Mesenchymal stem cell (in vitro differentiated cells and primary cell): ENCODE measurements around the gene RTCA.
"Not testable (repeated sequence)": the region's sequence is repeated elsewhere in the genome, so short reads cannot be mapped to it uniquely, and the experiment has no call there.

Source experiments
- DNase-seq: peaks from one replicate; pipeline ENCODE4 v3.0.0-alpha.2; 2013
- H2AFZ ChIP-seq: one replicate; pipeline ENCODE4 v1.6.1; 2013; ENCODE audit warnings: low read depth, mild to moderate bottlenecking, control low read depth, inconsistent platforms, low read length, moderate library complexity
- H2AK5ac ChIP-seq: 2 replicates; pipeline ENCODE4 v1.6.1; 2013; ENCODE audit warnings: low read length, moderate library complexity, mild to moderate bottlenecking, inconsistent platforms; ENCODE audit not compliant: severe bottlenecking
- H2BK120ac ChIP-seq: one replicate; pipeline ENCODE4 v1.6.1; 2013; ENCODE audit warnings: low read depth, mild to moderate bottlenecking, inconsistent platforms, low read length, moderate library complexity
- H2BK12ac ChIP-seq, 2 experiments: one replicate each; pipeline ENCODE4 v1.6.1; 2013; ENCODE audit warnings: inconsistent platforms in 2 of 2, low read length in 2 of 2, mild to moderate bottlenecking in 2 of 2, moderate library complexity in 2 of 2, control low read depth in 1 of 2
- H2BK15ac ChIP-seq: one replicate; pipeline ENCODE4 v1.6.1; 2013; ENCODE audit warnings: mild to moderate bottlenecking, low read depth, inconsistent platforms; ENCODE audit not compliant: poor library complexity, severe bottlenecking
- H2BK5ac ChIP-seq: 2 replicates; pipeline ENCODE4 v1.6.1; 2013; ENCODE audit warnings: low read depth, mild to moderate bottlenecking, low read length, control low read depth, inconsistent platforms; ENCODE audit not compliant: poor library complexity, severe bottlenecking
- H3K14ac ChIP-seq, 2 experiments: one replicate each; pipeline ENCODE4 v1.6.1; 2013; ENCODE audit warnings: inconsistent platforms in 2 of 2, low read length in 2 of 2, control low read depth in 1 of 2, mild to moderate bottlenecking in 1 of 2, moderate library complexity in 1 of 2
- H3K18ac ChIP-seq, 2 experiments: one replicate each; pipeline ENCODE4 v1.6.1; 2013; ENCODE audit warnings: inconsistent platforms in 2 of 2, low read length in 2 of 2, control low read depth in 1 of 2, low read depth in 1 of 2, mild to moderate bottlenecking in 1 of 2
- H3K23ac ChIP-seq, 2 experiments: one replicate each; pipeline ENCODE4 v1.6.1; 2013; ENCODE audit warnings: inconsistent platforms in 2 of 2, low read length in 2 of 2, mild to moderate bottlenecking in 2 of 2, moderate library complexity in 2 of 2, control low read depth in 1 of 2
- H3K27ac ChIP-seq: 2 replicates; pipeline ENCODE4 v1.5.1; 2013; ENCODE audit warnings: mild to moderate bottlenecking, moderate library complexity, low read length, control low read depth, inconsistent platforms; ENCODE audit not compliant: poor library complexity, severe bottlenecking
- H3K27me3 ChIP-seq, 2 experiments: 2 replicates each; pipeline versions ENCODE4 v1.6.1 to v1.7.0; 2013; ENCODE audit warnings: low read length in 2 of 2, mild to moderate bottlenecking in 2 of 2, moderate library complexity in 2 of 2, control low read depth in 1 of 2, inconsistent platforms in 1 of 2; ENCODE audit not compliant: control insufficient read depth in 1 of 2, insufficient read depth in 1 of 2
- H3K36me3 ChIP-seq, 2 experiments: 2 replicates each; pipeline versions ENCODE4 v1.6.1 to v1.7.0; 2013; ENCODE audit warnings: low read length in 2 of 2, control low read depth in 1 of 2, inconsistent platforms in 1 of 2, low read depth in 1 of 2, mild to moderate bottlenecking in 1 of 2; ENCODE audit not compliant: insufficient read depth in 2 of 2, control insufficient read depth in 1 of 2
- H3K4ac ChIP-seq, 2 experiments: one replicate each; pipeline ENCODE4 v1.6.1; 2013; ENCODE audit warnings: inconsistent platforms in 2 of 2, low read length in 2 of 2, mild to moderate bottlenecking in 2 of 2, moderate library complexity in 2 of 2, control low read depth in 1 of 2, low read depth in 1 of 2
- H3K4me1 ChIP-seq: 2 replicates; pipeline ENCODE4 v1.6.1; 2013; ENCODE audit warnings: low read depth, low read length, control low read depth; ENCODE audit not compliant: control insufficient read depth, insufficient read depth
- H3K4me2 ChIP-seq: 2 replicates; pipeline ENCODE4 v1.6.1; 2013; ENCODE audit warnings: low read length, mild to moderate bottlenecking, inconsistent platforms; ENCODE audit not compliant: poor library complexity, severe bottlenecking
- H3K4me3 ChIP-seq, 2 experiments: 2 replicates each; pipeline versions ENCODE4 v1.5.1 to v1.7.0; 2013; ENCODE audit warnings: low read length in 2 of 2, mild to moderate bottlenecking in 2 of 2, control low read depth in 1 of 2, low read depth in 1 of 2; ENCODE audit not compliant: insufficient read depth in 1 of 2
- H3K79me1 ChIP-seq: replicated peaks from 2 replicates; pipeline ENCODE4 v1.6.1; 2013; ENCODE audit warnings: mild to moderate bottlenecking, control low read depth, low read length, inconsistent platforms; ENCODE audit not compliant: poor library complexity, severe bottlenecking
- H3K9ac ChIP-seq: 2 replicates; pipeline ENCODE4 v1.7.0; 2013; ENCODE audit warnings: mild to moderate bottlenecking, low read length, moderate library complexity
- H3K9me3 ChIP-seq: 2 replicates; pipeline ENCODE4 v1.7.0; 2013; ENCODE audit warnings: mild to moderate bottlenecking, low read length; ENCODE audit not compliant: control insufficient read depth
- H4K8ac ChIP-seq: one replicate; pipeline ENCODE4 v1.6.1; 2013; ENCODE audit warnings: inconsistent platforms, mild to moderate bottlenecking, low read length, moderate library complexity
- H4K91ac ChIP-seq: one replicate; pipeline ENCODE4 v1.6.1; 2013; ENCODE audit warnings: mild to moderate bottlenecking, low read length, inconsistent platforms
- WGBS: methylation state at CpG from one replicate; pipeline ENCODE4 v1.1.7; 2013; ENCODE audit warnings: mixed read lengths; 5-methylcytosine and 5-hydroxymethylcytosine counted together

RTCA gene

DNA sequence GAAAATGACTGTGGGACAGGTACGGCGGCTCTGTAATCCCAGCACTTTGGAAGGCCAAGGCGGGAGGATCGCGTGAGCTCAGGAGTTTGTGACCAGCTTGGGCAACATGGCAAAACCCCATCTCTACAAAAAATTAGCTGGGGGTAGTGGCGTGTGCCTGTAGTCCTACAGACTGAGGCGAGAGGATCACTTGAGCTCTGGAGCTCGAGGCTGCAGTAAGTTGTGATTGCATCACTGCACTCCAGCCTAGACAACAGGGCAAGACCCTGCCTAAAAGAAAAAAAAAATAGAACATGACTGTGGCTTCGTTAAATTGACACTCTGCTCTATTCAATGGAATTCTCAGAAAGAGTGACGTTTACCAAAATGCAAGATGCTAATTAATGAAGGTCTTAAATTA is 12.5 kb upstream of the RTCA start:
- Histone ChIP-seq H3K79me1 (peaks cover 8% of the 10 kb centered on the region), H3K9me3 (no peaks in the 10 kb centered on the region), H3K36me3 (no peaks in the 10 kb centered on the region), H3K23ac (no peak overlapping the region), H2AK5ac (no peak overlapping the region), H4K8ac (no peak overlapping the region), H3K27ac (no peak overlapping the region), H2AFZ (no peak overlapping the region), H3K27me3 (no peaks in the 10 kb centered on the region), H3K4ac (no peak overlapping the region), H2BK120ac (no peak overlapping the region), H3K4me1 (peaks cover 2% of the 10 kb centered on the region), H2BK15ac (no peak overlapping the region), H2BK5ac (no peak overlapping the region), H3K4me2 (no peak overlapping the region), H2BK12ac (no peak overlapping the region), H3K18ac (no peak overlapping the region), H3K9ac (no peak overlapping the region), H3K14ac (no peak overlapping the region), H3K4me3 (no peak overlapping the region), H4K91ac (no peak overlapping the region)
- 78% methylated on average over 10 of the region's 10 CpGs for WGBS
- no peak for DNase-seq

DNA sequence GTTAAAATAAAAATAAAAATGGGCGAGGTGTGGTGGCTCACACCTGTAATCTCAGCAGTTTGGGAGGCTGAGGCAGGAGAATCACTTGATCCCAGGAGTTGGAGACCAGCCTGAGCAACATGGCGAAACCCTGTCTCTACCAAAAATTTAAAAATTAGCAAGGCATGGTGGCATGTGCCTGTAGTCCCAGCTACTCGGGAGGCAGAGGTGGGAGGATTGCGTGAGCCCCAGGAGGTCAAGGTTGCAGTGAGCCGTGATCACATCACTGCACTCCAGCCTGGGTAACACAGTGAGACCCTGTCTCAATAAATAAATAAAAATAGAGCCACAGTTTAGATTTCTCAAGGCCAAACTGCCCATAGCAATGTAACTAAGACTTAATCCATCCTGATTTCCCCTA is 9.7 kb upstream of the RTCA start:
- not testable (repeated sequence) for H3K4me1 ChIP-seq, H3K4ac ChIP-seq, H2BK5ac ChIP-seq, H3K14ac ChIP-seq, H3K27ac ChIP-seq, H3K79me1 ChIP-seq, H3K4me3 ChIP-seq, H3K4me2 ChIP-seq, H4K8ac ChIP-seq, H4K91ac ChIP-seq, H3K36me3 ChIP-seq, H3K18ac ChIP-seq, H3K27me3 ChIP-seq, H2AK5ac ChIP-seq, H2BK12ac ChIP-seq, H3K9ac ChIP-seq, H2BK120ac ChIP-seq, DNase-seq, H2AFZ ChIP-seq, H3K23ac ChIP-seq, H2BK15ac ChIP-seq, H3K9me3 ChIP-seq
- WGBS = 91% methylated on average over 5 of the region's 5 CpGs

DNA sequence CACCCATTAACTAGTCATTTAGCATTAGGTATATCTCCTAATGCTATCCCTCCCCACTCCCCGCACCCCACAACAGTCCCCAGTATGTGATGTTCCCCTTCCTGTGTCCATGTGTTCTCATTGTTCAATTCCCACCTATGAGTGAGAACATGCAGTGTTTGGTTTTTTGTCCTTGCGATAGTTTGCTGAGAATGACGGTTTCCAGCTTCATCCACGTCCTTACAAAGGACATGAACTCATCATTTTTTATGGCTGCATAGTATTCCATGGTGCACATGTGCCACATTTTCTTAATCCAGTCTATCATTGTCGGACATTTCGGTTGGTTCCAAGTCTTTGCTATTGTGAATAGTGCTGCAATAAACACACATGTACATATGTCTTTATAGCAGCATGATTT is 7.6 kb upstream of the RTCA start:
- H2BK5ac ChIP-seq, H3K4me2 ChIP-seq, H2BK15ac ChIP-seq, H3K4me1 ChIP-seq, H3K18ac ChIP-seq, H2AFZ ChIP-seq, H3K36me3 ChIP-seq, H4K91ac ChIP-seq, H3K27me3 ChIP-seq, H3K27ac ChIP-seq, H3K4ac ChIP-seq, H3K9ac ChIP-seq, H2BK12ac ChIP-seq, H3K79me1 ChIP-seq, H4K8ac ChIP-seq, H3K14ac ChIP-seq, DNase-seq, H3K4me3 ChIP-seq, H3K9me3 ChIP-seq, H2BK120ac ChIP-seq, H3K23ac ChIP-seq, H2AK5ac ChIP-seq: not testable (repeated sequence)
- WGBS = 88% methylated on average over 3 of the region's 6 CpGs

DNA sequence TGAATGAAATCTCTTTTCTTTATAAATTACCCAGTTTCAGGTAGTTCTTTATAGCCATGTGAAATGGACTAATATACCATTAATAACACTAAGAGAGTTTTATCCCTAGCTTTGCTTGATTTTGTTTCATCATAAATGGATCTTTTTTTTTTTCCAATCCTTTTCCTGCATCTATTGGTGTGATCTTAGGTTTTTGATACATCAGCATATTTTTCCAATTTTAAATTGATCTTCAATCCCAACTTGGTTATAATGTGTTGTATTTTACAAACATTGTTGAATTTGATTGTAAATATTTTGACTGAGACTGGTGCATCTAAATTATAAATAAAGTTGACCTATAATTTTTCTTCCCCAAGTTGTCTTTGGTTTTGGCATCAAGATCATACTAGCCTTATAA is 4.3 kb upstream of the RTCA start:
- no peak for DNase-seq
- Histone ChIP-seq H4K91ac (no peak overlapping the region), H2BK5ac (no peak overlapping the region), H3K4ac (no peak overlapping the region), H2AK5ac (no peak overlapping the region), H3K18ac (no peak overlapping the region), H3K4me2 (no peak overlapping the region), H3K9ac (no peak overlapping the region), H3K27me3 (no peaks in the 10 kb centered on the region), H3K27ac (no peak overlapping the region), H3K36me3 (no peaks in the 10 kb centered on the region), H2BK120ac (no peak overlapping the region), H3K4me3 (no peak overlapping the region), H3K14ac (no peak overlapping the region), H3K9me3 (no peaks in the 10 kb centered on the region), H3K23ac (no peak overlapping the region), H2AFZ (no peak overlapping the region), H2BK15ac (no peak overlapping the region), H3K79me1 (peaks cover 2% of the 10 kb centered on the region), H4K8ac (no peak overlapping the region), H3K4me1 (no peaks in the 10 kb centered on the region), H2BK12ac (no peak overlapping the region)
